HG03520 (cell line): ENCODE results near the gene HS2ST1.

Source experiments
- ATAC-seq: cut with Tn5 transposase; IDR thresholded peaks from one replicate; pipeline ENCODE4 v1.9.1; 2021; ENCODE audit warnings: mild to moderate bottlenecking, moderate library complexity; ENCODE audit not compliant: unreplicated experiment

Gene HS2ST1

DNA sequence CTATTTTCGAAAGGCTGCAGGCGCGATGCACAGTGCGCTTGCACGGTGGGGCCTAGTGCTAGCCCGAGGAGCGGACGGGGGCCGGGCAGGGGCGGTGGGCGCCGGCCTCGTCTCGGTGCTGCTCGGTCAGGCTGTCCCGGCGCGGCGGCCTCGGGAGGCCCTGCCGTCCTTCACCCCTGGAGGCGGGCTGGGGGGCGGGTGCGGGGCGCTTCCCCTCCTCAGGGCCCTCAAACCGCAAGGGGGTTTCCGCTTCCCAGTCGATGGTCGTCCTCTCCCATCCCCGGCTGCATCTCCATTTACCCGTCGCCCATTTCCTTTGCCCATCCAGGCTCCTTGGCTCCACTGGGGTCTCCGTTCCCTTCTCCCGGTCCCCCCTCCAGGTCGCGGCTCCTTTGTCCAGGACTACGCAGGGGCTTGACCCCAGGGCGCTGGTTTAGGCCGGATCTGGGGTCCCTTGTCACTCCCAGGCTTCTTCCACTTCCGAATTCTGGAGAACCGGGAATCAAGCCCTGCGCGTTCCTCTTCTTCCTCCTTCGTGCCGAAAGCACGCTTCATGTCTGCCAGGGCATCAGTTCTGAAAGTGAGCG is 217.9 kb downstream of the HS2ST1 start:
- ATAC-seq, result peak; percentile 11

DNA sequence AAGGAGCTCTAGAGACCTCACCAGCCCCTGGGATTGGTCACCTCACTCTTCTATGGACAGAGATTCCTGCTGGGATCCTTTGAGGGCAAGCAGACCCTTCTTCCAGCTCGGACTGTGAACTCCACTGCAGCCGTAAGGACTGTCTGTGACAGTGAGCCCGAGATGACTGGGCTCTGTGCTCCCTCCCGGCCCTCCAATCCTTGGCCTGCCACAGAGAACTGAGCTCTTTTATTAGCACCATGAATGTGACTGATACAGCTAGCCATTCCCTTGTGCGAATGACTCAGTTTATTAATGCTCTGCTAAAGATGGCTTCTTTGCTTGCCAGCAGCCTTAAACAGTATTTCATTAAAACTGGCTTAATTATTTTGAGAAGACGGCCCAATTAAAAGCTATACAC is 219.6 kb downstream of the HS2ST1 start:
- ATAC-seq, result no peak

DNA sequence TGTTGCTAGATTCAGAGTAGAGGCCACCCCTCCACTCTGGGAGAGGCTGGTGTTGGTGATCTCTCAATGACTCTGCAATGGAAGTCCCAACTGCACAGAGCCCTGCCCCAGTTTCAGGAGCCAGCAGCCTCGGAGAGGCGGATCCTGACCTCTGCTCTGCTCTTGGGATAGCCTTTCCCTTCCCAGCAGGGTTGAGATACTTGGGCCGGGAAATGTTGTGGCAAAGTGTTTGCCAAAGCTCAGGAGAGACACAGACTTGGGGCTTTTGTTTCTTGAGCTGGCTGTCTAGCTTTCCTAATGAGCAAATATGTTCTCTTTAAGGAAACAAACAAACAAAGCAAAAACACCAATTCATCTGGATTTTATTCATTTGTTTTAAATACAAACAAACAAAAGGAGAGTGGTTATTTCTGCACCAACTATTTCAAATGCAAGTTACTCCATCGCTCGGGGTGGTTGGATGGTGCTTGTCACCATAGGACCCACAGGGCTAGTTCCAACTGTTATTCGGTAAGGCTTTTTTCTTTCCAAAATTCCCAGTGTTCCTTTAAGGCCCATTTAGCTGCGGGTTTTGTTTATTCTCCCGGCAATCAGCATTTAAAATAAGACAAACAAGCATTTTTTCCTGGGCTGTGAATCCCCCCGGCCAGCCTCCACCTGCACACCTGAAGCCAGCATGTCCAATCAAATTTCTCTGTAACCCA is 220.3 kb downstream of the HS2ST1 start:
- no peak for ATAC-seq

DNA sequence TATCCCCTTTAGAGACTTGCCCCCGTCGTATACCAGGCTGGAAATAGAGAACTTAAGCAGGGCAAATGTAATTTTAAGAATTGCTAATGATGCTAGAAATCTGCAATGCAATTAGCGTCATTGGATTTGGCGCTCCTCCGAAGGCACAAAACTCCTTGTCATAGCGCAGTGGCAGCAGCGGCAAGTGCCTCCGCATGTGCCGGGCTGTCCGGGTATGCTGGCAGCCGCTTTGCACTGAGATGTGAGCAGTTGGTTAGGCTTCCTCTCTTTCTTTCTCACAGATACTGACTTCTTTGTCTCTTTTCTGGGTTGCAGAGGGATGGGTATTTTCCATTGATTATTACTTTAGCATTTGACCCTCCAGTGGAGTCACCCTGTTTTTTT is 220.9 kb downstream of the HS2ST1 start:
- no peak for ATAC-seq

DNA sequence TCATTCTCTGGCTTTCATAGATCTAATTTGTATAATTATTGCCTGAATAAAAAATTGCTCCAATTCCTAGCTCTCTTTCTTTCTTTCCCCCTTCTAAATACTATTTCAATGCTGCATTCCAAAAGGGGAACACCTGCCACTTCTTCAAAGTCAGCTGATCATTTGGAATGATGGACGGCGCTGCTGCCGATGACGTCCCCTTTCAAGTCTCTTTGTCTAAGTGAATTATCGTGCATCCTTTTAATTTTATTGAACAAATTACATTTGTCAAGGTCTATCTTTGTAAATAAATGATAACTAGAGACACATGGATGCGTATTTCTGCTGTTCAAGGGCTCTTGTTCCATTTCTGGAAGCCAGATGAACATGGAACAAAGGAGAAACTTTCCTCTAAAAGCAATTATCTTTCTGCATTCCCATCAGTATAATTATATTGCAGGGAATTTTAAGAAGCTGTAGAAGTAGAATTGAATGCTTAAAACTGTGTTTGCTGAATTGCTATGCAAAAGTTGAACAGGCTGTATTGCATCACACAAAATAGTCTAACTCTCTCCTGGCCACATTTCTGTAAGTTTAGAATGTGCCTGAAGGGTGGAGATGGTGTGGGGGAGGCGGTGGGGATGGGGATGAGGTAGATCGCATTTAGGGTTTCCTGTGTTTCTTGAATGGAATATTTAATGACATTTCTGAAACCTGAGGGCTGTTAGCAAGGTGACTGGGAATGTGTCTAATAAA is 222.3 kb downstream of the HS2ST1 start:
- no peak for ATAC-seq

DNA sequence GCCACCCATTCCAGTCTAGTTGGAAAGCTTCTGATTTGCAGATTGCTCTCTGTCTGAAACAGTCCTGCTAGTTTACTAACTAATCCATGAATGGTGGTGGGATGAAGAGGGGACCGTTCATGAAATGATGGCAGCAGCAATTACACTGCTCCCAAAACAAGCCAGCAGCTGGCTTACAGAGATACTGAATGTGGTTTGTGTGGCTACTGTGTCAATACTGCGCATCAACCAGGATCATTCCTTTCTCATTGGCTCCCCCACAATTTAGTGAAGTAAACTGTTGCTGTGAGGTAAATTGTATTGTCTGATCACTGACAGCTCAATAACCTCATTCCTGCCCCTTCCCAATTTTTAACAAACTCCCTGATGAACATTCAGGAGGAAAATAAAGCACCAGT is 222.9 kb downstream of the HS2ST1 start:
- no peak for ATAC-seq

DNA sequence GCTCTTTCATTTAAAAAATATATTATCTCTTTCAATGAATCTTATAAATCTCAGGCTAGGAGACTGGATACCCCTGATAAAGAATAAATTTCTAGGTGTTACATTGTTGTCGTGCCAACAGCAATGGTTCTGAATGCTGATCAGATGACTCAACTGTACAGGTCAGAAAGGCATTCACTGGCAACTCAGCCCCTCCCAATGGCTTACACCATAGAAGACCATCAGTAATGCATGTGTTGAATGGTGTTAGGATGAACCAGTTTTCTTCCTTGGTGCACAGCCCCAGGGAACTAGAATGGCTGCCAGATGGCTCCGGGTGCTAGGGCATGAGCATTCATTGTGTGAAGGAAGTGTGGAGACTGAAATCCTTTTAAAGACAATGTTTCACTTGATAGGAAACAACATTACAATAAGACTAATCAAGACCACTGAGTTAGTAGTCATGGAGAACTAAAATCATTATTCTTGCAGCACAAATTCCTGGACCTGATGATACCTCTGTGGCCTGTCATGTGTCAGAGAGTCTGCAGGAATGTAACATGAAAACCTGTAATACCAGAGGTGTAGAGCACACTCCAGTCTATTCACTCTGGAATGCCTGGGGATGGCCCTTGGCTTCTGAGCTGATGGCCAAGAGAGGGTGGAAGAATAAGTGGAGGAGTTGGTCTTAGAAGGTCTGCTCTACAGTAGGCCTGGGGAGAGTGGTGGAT is 226.6 kb downstream of the HS2ST1 start:
- no peak for ATAC-seq

DNA sequence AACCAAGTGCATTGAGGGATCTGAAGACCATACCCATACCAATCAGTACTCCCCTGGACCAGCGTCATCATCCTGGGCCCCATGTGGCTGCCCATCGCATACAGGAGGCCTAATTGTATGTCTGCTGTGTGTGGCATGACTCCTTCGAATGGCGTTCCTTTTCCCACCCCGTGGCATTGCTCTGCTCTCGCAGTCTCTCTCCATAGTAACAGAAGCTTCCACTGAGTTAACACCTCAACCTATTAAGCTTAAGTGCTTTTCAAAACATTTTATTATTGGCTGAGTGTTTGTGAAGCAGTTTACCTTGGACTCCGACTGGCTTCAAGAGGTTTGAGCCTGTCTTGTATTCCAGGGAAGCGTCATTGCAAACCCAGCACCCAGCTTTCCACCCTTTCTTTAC is 227.1 kb downstream of the HS2ST1 start:
- no peak for ATAC-seq

- ATAC-seq, result no peak
Measured at GRCh38 chr1:87143413-87144135, 229.1 kb downstream of the HS2ST1 start.

GRCh38 chr1:87144316-87144895 is 230.0 kb downstream of the HS2ST1 start:
- ATAC-seq, result no peak

GRCh38 chr1:87144981-87145380 is 230.5 kb downstream of the HS2ST1 start:
- no peak for ATAC-seq

- ATAC-seq, result no peak
Measured at GRCh38 chr1:87146538-87146937, 232.1 kb downstream of the HS2ST1 start.

DNA sequence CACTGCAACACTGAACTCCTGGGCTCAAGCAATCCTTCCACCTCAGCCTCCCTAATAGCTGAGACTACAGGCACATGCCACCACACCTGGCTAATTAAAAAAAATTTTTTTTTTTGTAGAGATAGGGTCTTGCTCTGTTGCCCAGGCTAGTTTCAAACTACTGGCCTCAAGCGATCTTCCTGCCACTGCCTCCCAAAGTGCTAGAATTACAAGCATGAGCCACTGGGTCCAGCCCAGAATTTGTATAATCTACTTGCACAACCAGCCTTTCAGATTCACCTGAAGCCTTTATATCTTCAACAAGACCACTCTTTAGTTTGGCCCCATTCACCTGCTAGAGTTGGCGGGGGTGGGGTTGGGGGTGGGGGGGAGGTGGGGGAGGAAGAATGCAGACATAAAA is 232.6 kb downstream of the HS2ST1 start:
- ATAC-seq, result no peak

DNA sequence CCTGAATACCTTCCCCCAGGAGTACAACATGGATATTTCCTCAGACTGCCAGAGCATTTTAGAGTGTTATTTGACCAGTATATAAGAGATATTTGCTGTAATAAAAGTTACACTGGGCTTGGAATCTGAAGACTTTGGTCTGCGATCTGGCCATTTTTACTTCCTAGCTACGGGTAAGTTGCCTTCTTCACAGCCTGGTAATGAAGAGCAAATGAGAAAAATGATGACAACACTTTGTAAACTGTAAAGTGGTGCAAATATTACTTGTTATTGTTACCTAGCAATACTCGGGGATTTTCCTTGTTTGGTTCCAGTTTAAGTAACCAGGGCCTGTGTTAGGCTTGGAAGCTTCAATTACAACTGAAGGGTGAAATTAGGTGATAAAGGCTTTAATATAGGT is 233.4 kb downstream of the HS2ST1 start:
- no peak for ATAC-seq

- no peak for ATAC-seq
Measured at GRCh38 chr1:87148661-87149060, 234.2 kb downstream of the HS2ST1 start.

GRCh38 chr1:87149241-87150041 is 235.0 kb downstream of the HS2ST1 start:
- no peak for ATAC-seq

GRCh38 chr1:87150143-87150542 is 235.7 kb downstream of the HS2ST1 start:
- ATAC-seq, result no peak

GRCh38 chr1:87151500-87152421 is 237.3 kb downstream of the HS2ST1 start:
- peak; percentile 82 for ATAC-seq

DNA sequence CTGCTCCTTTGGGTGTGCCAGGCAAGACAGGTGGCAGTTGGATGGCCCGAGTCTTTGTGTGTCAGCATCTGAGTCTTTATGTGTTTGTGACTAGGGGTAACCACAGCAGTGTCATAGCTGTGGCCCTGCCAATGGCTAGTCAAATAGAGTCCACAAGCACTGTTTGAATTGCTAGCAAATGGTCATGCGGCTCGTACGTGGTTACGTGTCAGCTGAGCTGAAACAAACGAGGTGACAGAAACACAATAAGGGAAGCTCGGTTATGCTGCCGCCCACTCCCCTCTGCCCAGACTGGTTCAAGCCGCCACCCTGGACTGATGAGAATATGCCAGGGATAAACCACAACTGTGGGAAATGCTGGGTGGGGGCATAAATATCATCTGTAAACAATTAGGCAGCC is 239.9 kb downstream of the HS2ST1 start:
- no peak for ATAC-seq
